GM10266 (cell line): Measurements from ENCODE around the gene GMPR.

Experiments
- DNase-seq: peaks from one replicate; pipeline ENCODE4 v3.0.0; 2012; ENCODE audit errors: extremely low spot score
- TF ChIP-seq, protein P1 (sequence below): IDR thresholded peaks from 2 replicates; pipeline ENCODE4 v1.5.1; 2012; ENCODE audit warnings: mild to moderate bottlenecking, low read depth; ENCODE audit not compliant: control insufficient read depth, insufficient read depth; ENCODE audit errors: missing control alignments

GMPR gene

DNA sequence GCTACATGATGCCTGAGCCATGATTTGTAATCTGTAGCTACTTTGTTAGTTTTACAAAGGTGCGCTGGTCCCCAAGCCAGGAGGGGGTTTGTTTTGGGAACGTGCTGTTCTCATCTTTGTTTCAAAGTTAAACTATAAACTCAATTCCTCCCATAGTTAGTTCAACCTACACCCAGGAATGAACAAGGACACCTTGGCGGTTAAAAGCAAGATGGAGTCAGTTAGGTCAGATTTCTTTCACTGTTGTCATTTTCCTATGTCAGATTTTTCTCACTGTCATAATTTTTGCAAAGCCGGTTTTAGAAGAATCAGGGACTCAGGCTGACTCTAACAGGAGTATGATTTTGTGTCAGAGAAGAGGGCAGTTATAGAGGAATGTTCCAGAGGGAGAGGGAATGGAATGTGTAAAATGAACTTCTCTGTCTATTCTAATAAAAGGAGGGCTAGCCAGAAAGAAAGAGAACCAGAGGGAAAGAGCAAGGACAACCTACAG is 2.3 kb upstream of the GMPR start:
- TF ChIP-seq, protein P1, sequence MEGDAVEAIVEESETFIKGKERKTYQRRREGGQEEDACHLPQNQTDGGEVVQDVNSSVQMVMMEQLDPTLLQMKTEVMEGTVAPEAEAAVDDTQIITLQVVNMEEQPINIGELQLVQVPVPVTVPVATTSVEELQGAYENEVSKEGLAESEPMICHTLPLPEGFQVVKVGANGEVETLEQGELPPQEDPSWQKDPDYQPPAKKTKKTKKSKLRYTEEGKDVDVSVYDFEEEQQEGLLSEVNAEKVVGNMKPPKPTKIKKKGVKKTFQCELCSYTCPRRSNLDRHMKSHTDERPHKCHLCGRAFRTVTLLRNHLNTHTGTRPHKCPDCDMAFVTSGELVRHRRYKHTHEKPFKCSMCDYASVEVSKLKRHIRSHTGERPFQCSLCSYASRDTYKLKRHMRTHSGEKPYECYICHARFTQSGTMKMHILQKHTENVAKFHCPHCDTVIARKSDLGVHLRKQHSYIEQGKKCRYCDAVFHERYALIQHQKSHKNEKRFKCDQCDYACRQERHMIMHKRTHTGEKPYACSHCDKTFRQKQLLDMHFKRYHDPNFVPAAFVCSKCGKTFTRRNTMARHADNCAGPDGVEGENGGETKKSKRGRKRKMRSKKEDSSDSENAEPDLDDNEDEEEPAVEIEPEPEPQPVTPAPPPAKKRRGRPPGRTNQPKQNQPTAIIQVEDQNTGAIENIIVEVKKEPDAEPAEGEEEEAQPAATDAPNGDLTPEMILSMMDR, result no peak
- DNase-seq, result no peak

DNA sequence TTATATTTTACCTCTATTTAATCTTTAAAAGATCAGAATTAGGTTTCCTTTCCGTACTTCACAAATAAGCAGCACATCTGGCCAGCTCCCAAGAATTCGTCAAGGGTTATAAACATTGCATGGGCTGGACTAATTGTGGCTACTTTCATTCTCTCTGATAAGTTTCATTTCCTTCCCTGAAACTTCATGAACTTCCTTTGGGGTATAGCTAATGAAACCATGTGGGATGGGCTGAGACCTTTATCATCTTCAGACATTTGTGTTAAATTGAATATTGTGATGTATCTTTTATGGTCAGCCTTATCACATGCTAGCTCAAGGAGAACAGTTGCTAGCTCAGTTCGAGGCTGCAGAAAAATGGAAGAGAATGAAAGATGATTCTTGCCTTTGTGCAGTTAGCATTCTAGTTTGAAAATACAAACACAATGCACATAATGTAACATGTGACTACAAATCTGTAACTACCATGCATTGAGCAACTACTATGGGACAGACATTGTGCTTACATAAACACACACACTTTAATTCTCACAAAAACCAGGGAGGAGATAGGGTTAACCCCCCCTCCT is 1.7 kb upstream of the GMPR start:
- TF ChIP-seq, protein P1, result no peak

DNA sequence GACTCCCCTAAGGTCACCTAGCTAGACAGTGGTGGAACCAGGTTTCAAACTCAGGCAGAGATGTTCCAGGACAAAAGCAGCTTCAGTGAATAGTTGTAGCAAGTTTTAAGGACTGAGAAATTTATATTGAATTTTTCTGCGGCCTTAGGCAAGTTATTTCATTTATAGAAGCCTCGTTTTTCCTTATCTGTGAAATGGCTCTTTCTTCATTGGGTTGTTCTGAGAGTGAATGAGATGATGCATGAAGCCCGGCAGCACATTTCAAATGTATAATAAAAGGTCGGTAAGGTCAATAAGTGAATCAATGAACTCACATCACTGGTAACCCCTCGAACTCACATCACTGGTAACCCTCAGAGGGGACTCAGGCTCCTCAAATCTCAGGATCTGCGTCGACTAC is 1.1 kb upstream of the GMPR start:
- TF ChIP-seq, protein P1, result no peak
- no peak for DNase-seq

More for the DNA sequence above, 1.7 kb upstream of the GMPR start:
- DNase-seq, result peak; percentile 63

DNA sequence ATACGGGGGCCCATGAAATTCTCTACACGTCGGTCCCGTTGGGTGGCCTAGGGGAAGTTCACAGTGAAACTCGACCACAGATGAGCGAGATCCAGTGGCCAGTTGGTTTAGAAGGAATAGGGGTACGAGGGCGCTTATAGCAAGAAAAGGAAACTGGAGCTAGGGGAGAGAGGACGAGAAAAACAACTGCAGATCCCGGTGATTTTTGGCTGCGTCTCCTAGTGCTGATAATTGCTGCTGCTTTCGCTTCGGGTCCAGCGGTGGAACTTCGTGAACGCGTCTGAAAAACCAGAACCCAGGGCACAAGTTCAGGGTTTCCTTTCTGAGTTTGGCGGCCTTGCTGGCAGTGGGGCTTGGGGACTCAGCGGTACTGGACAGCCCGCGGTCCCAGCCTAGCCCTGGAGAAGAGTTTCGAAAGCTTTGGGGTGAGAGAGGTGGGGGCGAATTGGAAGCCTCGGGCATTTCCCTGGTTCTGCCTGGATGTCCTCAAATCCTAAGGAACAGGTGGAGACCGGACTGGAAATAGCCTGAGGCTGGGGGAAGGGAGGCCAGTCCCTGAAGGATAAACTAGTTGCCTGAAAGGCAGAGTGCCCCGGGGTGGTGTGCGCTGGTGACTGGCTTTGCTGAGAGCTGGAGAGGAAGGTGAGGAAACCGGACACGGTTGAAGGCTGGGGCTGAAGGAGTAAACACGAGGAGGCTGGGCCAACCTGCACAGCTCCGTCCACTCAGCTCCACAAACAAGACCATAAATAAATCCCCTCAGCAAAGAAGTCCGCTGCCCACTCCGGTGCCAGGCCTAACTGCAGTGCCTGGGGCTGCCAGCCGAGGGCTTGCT is 793 bp downstream of the GMPR start:
- TF ChIP-seq, protein P1, result no peak
- peak; percentile 51 for DNase-seq

DNA sequence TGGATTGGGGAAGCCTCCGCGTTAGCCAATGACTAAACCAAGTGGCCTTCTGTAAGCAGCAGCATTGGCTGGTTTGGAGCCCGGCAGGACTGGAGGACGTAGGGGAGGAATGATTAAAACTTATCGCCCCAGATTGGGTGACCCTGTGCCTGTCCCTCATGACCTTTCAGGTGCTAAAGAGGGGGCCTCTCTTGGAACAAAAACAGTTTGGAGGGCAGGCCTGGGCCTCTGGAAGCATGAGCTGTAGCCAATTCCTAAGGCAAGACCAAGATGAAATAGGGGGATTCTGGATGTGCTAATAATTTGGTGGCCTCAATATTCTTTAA is 1.4 kb downstream of the GMPR start:
- TF ChIP-seq, protein P1, result no peak
- no peak for DNase-seq

DNA sequence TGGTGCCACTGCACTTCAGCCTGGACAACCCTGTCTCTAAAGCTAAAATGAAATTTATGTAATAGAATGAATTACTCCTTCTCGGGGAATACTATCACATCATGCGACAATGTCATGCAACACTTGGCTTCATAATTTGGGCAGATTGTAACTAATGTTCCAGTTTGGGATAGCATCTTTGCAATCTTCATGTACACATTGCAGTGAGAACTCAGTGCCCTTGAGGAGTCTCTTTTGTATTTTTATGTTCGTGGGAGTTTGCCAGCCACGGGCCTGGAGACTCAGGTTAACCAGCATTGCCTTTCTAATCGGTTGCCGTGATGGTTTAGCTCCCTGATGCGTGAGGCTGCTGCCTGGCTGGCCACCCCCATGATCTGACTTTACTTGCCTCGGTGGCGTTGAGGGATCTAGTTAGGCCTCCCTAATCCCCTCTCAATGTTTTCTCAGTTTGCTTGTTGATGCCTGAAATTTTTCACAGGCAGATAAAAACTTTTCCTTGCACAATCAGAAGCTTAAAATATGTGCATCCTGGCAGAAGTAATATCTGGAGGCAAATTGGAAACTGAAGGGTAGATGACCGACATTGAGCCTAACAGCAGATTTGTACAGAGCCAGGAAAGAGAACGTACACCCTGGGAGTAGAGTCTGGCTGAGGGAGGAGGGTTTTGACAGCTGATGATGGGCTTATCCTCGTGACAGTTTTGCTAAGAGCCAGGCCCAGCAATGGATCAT is 2.4 kb downstream of the GMPR start:
- TF ChIP-seq, protein P1, result no peak

More for the DNA sequence above, 2.4 kb downstream of the GMPR start:
- no peak for DNase-seq
